Left hindlimb (tissue), 1 donor: Measurements from ENCODE around the gene ADAM19.

Experiments
- DNase-seq: peaks from one replicate; pipeline ENCODE4 v3.0.0-alpha.2; 2018

The ADAM19 gene

GRCh38 chr5:157481265-157481664 is 94.3 kb downstream of the ADAM19 start:
- DNase-seq = no peak

- DNase-seq = no peak
These were observed 95.7 kb downstream of the ADAM19 start for GRCh38 chr5:157479612-157480510.

- DNase-seq = no peak
These were observed 96.4 kb downstream of the ADAM19 start for GRCh38 chr5:157479166-157479565.

- DNase-seq = no peak
These were observed 96.8 kb downstream of the ADAM19 start for GRCh38 chr5:157478726-157479125.

GRCh38 chr5:157477814-157478494 is 97.6 kb downstream of the ADAM19 start:
- DNase-seq = no peak

- no peak for DNase-seq
These were observed 98.7 kb downstream of the ADAM19 start for GRCh38 chr5:157476702-157477408.

- DNase-seq = no peak
These were observed 100.1 kb downstream of the ADAM19 start for GRCh38 chr5:157475432-157475831.

- peak; percentile 50 for DNase-seq
These were observed 101.9 kb downstream of the ADAM19 start for GRCh38 chr5:157473383-157474320.

- no peak for DNase-seq
These were observed 103.9 kb downstream of the ADAM19 start for GRCh38 chr5:157471709-157472108.

GRCh38 chr5:157470631-157471030 is 104.9 kb downstream of the ADAM19 start:
- no peak for DNase-seq

- no peak for DNase-seq
These were observed 105.9 kb downstream of the ADAM19 start for GRCh38 chr5:157469687-157470086.

- no peak for DNase-seq
These were observed 106.5 kb downstream of the ADAM19 start for GRCh38 chr5:157469073-157469472.

- DNase-seq = no peak
These were observed 107.1 kb downstream of the ADAM19 start for GRCh38 chr5:157468293-157468965.

GRCh38 chr5:157464519-157465171 is 110.9 kb downstream of the ADAM19 start:
- DNase-seq = no peak

GRCh38 chr5:157463621-157464518 is 111.7 kb downstream of the ADAM19 start:
- no peak for DNase-seq

- no peak for DNase-seq
These were observed 112.5 kb downstream of the ADAM19 start for GRCh38 chr5:157463081-157463480.

GRCh38 chr5:157460921-157461792 is 114.4 kb downstream of the ADAM19 start:
- no peak for DNase-seq

- DNase-seq = no peak
These were observed 115.6 kb downstream of the ADAM19 start, which contains the start of gene NIPAL4 for GRCh38 chr5:157459715-157460599. Gene NIPAL4 (plus strand): TSS chr5:157460213. CDS start chr5:157460321, 108 bp downstream.
